GM11168 (cell line): ENCODE measurements around the gene DERL3.

Experiments
- in situ Hi-C: fragments of 300-500 bp; cut with MboI; formaldehyde crosslinking; loops from one replicate; pipeline ENCODE4 v1.12.0; 2022; ENCODE audit warnings: low sequenced_read_pairs; ENCODE audit not compliant: unreplicated experiment

The DERL3 gene

GRCh38 chr22:23833017-23833751, 5.6 kb downstream of the DERL3 start:
- in situ Hi-C loops, result no loop called here

GRCh38 chr22:23832226-23833016, 6.4 kb downstream of the DERL3 start:
- in situ Hi-C loops, result no loop called here

GRCh38 chr22:23831781-23832180, 7.0 kb downstream of the DERL3 start:
- in situ Hi-C loops, result no loop called here

GRCh38 chr22:23831261-23831660, 7.5 kb downstream of the DERL3 start:
- in situ Hi-C loops, result no loop called here

- in situ Hi-C loops, result no loop called here
These were observed 8.9 kb downstream of the DERL3 start for GRCh38 chr22:23829845-23830372.

- in situ Hi-C loops, result no loop called here
These were observed 9.8 kb downstream of the DERL3 start for GRCh38 chr22:23828800-23829680.

- in situ Hi-C loops, result no loop called here
These were observed 11.3 kb downstream of the DERL3 start for GRCh38 chr22:23827351-23827995.

GRCh38 chr22:23826510-23827350, 12.1 kb downstream of the DERL3 start:
- in situ Hi-C loops, result no loop called here

GRCh38 chr22:23825246-23825905, 13.4 kb downstream of the DERL3 start:
- in situ Hi-C loops, result no loop called here

- in situ Hi-C loops, result no loop called here
These were observed 14.1 kb downstream of the DERL3 start for GRCh38 chr22:23824476-23825245.

- in situ Hi-C loops, result no loop called here
These were observed 15.4 kb downstream of the DERL3 start for GRCh38 chr22:23823331-23823791.

- in situ Hi-C loops, result no loop called here
These were observed 16.6 kb downstream of the DERL3 start for GRCh38 chr22:23822101-23822671.

GRCh38 chr22:23820748-23821211, 18.0 kb downstream of the DERL3 start:
- in situ Hi-C loops, result no loop called here

GRCh38 chr22:23818541-23818940, 20.3 kb downstream of the DERL3 start:
- in situ Hi-C loops, result no loop called here

- in situ Hi-C loops, result no loop called here
These were observed 21.7 kb downstream of the DERL3 start for GRCh38 chr22:23817146-23817545.

- in situ Hi-C loops, result no loop called here
These were observed 22.4 kb downstream of the DERL3 start for GRCh38 chr22:23816156-23816976.
